Tibial artery (tissue), 4 donors: ENCODE data around the gene TUBB6.

Source experiments
- DNase-seq, 2 donors: peaks; one replicate each; pipeline ENCODE4 v3.0.0-alpha.2; 2019
- H3K27ac ChIP-seq, 2 donors: fragments of 200-600 bp; sonication (generic) in 1 of 2; 1 replicate in 1 of 2; 2 replicates in 1 of 2; pipeline ENCODE4 v1.5.1; 2018 to 2019; ENCODE audit warnings: mild to moderate bottlenecking in 1 of 2
- H3K27me3 ChIP-seq, 2 donors: fragments of 200-600 bp; sonication (generic) in 1 of 2; one replicate each; pipeline versions ENCODE4 v1.5.1 to v1.6.0; 2016 to 2019
- H3K36me3 ChIP-seq, 3 donors: fragments of 200-600 bp; sonication (generic) in 2 of 3; one replicate each; pipeline ENCODE4 v1.5.1; 2016 to 2019; ENCODE audit warnings: mild to moderate bottlenecking in 2 of 3
- H3K4me1 ChIP-seq, 4 donors: fragments of 200-600 bp; sonication (generic) in 2 of 4; 1 replicate in 3 of 4; 2 replicates in 1 of 4; pipeline ENCODE4 v1.5.1; 2016 to 2019
- H3K4me3 ChIP-seq, 2 donors: fragments of 200-600 bp; sonication (generic) in 1 of 2; 1 replicate in 1 of 2; 2 replicates in 1 of 2; pipeline ENCODE4 v1.5.1; 2018 to 2019; ENCODE audit warnings: mild to moderate bottlenecking in 2 of 2
- H3K9me3 ChIP-seq, 3 donors: fragments of 200-600 bp; sonication (generic) in 1 of 3; one replicate each; pipeline ENCODE4 v1.5.1; 2016 to 2019
- intact Hi-C: fragments of 100-400 bp; cut with DNase I; formaldehyde crosslinking; loops from one replicate; pipeline ENCODE4 v1.15.0; 2023; ENCODE audit warnings: low total_unique reads
- TF ChIP-seq, protein P1 (sequence below), 2 experiments: fragments of 200-600 bp in 1 of 2; fragments of 450-650 bp in 1 of 2; IDR thresholded peaks; one replicate each; pipeline ENCODE4 v1.5.1; 2017 to 2019; ENCODE audit warnings: antibody characterized with exemption in 2 of 2, mild to moderate bottlenecking in 1 of 2, moderate library complexity in 1 of 2

The TUBB6 gene

GRCh38 chr18:12306752-12307700 lies 1.0 kb upstream of the TUBB6 start:
- Histone ChIP-seq H3K4me1 (peaks cover 0 to 39% (median 27%) of the 10 kb centered on the region in 4 donors), H3K27ac (peak overlapping the region; percentile 98), H3K9me3 (peaks cover 0 to 3% (median 0%) of the 10 kb centered on the region in 3 donors), H3K4me3 (peak overlapping the region; percentile 82 to 88), H3K27me3 (no peaks in the 10 kb centered on the region), H3K36me3 (peaks cover 4 to 17% (median 16%) of the 10 kb centered on the region in 3 donors)
- TF ChIP-seq, protein P1, sequence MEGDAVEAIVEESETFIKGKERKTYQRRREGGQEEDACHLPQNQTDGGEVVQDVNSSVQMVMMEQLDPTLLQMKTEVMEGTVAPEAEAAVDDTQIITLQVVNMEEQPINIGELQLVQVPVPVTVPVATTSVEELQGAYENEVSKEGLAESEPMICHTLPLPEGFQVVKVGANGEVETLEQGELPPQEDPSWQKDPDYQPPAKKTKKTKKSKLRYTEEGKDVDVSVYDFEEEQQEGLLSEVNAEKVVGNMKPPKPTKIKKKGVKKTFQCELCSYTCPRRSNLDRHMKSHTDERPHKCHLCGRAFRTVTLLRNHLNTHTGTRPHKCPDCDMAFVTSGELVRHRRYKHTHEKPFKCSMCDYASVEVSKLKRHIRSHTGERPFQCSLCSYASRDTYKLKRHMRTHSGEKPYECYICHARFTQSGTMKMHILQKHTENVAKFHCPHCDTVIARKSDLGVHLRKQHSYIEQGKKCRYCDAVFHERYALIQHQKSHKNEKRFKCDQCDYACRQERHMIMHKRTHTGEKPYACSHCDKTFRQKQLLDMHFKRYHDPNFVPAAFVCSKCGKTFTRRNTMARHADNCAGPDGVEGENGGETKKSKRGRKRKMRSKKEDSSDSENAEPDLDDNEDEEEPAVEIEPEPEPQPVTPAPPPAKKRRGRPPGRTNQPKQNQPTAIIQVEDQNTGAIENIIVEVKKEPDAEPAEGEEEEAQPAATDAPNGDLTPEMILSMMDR (IDR thresholded peaks at IDR 0.05) = no peak
- intact Hi-C loops = loop anchor here (5.0 kb wide), 1 partner anchor 35 kb away; no protein-coding TSS in a partner anchor
- peak; percentile 73 to 87 for DNase-seq

GRCh38 chr18:12308386-12309100 lies 502 bp downstream of the TUBB6 start:
- Histone ChIP-seq H3K27ac (peak overlapping the region; percentile 98), H3K36me3 (peaks cover 14 to 28% (median 28%) of the 10 kb centered on the region in 3 donors), H3K9me3 (peaks cover 0 to 9% (median 0%) of the 10 kb centered on the region in 3 donors), H3K4me3 (peak overlapping the region; percentile 82 to 88), H3K27me3 (no peaks in the 10 kb centered on the region), H3K4me1 (peaks cover 0 to 45% (median 30%) of the 10 kb centered on the region in 4 donors)
- intact Hi-C loops = loop anchor here (5.0 kb wide), 1 partner anchor 36 kb away; no protein-coding TSS in a partner anchor
- DNase-seq = peak; percentile 89 to 94
- TF ChIP-seq, protein P1 (IDR thresholded peaks at IDR 0.05) = no peak

DNA sequence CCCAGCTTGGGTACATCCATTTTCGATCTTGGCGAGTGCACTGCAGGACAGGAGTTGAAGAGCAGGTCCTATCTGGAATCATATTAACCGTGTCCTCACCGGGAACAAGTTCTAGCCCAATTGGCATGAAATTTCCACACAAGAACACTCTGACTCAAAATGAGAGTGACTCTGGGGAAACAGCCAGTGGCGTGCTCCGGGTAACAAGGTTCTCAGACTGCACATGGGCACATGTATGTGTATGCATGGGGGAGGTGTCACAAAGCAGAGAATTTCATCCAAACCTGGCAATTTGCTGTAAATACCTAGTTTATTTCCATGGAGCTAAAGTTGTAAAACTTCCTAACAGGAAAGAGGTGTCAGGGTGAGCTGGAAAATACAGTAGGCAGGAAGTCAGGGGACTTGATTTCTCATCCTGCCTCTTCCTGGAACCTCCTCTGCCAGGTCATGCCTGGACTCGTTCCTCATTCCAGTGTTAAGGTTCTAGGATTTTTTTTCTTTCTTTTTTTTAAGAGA lies 1.7 kb downstream of the TUBB6 start:
- TF ChIP-seq, protein P1 (IDR thresholded peaks at IDR 0.05) = no peak
- DNase-seq = no peak
- H3K27ac ChIP-seq = peak overlapping the region; percentile 98
- H3K9me3 ChIP-seq = peaks cover 0 to 9% (median 0%) of the 10 kb centered on the region in 3 donors
- peaks cover 0 to 57% (median 40%) of the 10 kb centered on the region in 4 donors for H3K4me1 ChIP-seq
- H3K36me3 ChIP-seq = peaks cover 24 to 28% (median 28%) of the 10 kb centered on the region in 3 donors
- no peaks in the 10 kb centered on the region for H3K27me3 ChIP-seq
- peak overlapping the region; percentile 82 to 88 for H3K4me3 ChIP-seq
- intact Hi-C loops = loop anchor here (5.0 to 10.0 kb wide), 2 partner anchors 37 to 65 kb away; partner anchors contain the start of gene AFG3L2

DNA sequence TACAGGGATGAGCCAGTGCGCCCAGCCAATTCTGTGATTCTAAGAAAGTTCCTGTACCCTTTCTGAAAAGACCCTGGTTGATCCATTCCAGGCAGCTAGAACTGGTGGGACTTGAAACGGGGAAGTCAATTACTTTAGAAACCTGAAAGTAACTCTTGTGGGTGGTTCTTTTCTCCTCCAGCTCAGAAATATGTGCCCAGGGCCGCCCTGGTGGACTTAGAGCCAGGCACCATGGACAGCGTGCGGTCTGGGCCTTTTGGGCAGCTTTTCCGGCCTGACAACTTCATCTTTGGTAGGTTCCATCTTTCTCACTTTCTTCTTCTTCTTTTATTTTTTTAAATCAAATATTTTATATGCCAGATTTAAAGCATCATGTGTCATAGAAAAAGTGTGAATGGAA lies 2.7 kb downstream of the TUBB6 start:
- Histone ChIP-seq H3K9me3 (peaks cover 0 to 9% (median 0%) of the 10 kb centered on the region in 3 donors), H3K27ac (peak overlapping the region; percentile 98), H3K36me3 (peaks cover 24 to 28% (median 28%) of the 10 kb centered on the region in 3 donors), H3K27me3 (no peaks in the 10 kb centered on the region), H3K4me1 (peaks cover 0 to 65% (median 49%) of the 10 kb centered on the region in 4 donors), H3K4me3 (peak overlapping the region; percentile 82 to 88)
- intact Hi-C loops = loop anchor here (10.0 kb wide), 1 partner anchor 64 kb away; the partner anchor contains the start of gene AFG3L2
- TF ChIP-seq, protein P1 (IDR thresholded peaks at IDR 0.05) = no peak
- DNase-seq = no peak

GRCh38 chr18:12312976-12313375 lies 4.9 kb downstream of the TUBB6 start:
- intact Hi-C loops = loop anchor here (10.0 kb wide), 1 partner anchor 62 kb away; the partner anchor contains the start of gene AFG3L2
- peaks cover 0 to 9% (median 0%) of the 10 kb centered on the region in 3 donors for H3K9me3 ChIP-seq
- H3K27ac ChIP-seq = peak overlapping the region; percentile 62 to 75
- TF ChIP-seq, protein P1 (IDR thresholded peaks at IDR 0.05) = no peak
- peaks cover 26 to 28% (median 28%) of the 10 kb centered on the region in 3 donors for H3K36me3 ChIP-seq
- H3K4me1 ChIP-seq = peaks cover 0 to 74% (median 47%) of the 10 kb centered on the region in 4 donors
- no peak for DNase-seq
- no peak overlapping the region for H3K4me3 ChIP-seq
- no peaks in the 10 kb centered on the region for H3K27me3 ChIP-seq
